SH-SY5Y (cell line): ENCODE results near the gene NCF2.

Source experiments
- GATA2 ChIP-seq: IDR thresholded peaks from 2 replicates; pipeline ENCODE4 v1.6.1; 2011; ENCODE audit warnings: mild to moderate bottlenecking, low read depth, low read length
- GATA3 ChIP-seq: IDR thresholded peaks from 2 replicates; pipeline ENCODE4 v1.6.1; 2011; ENCODE audit warnings: low read depth, mild to moderate bottlenecking, low read length, moderate library complexity

- TF ChIP-seq GATA3 (no peak), GATA2 (no peak)
Observed at GRCh38 chr1:183622884-183623785, 32.9 kb upstream of the NCF2 start.
